Mammary epithelial cell (primary cell): ENCODE results near the gene RECK.

Experiments used
- CTCF ChIP-seq, 2 donors: IDR thresholded peaks in 1 of 2; conservative IDR thresholded peaks in 1 of 2; 2 replicates each; pipeline ENCODE4 v1.5.1; 2011 to 2012; ENCODE audit warnings: inconsistent platforms in 2 of 2, low read length in 2 of 2, mild to moderate bottlenecking in 2 of 2, control low read depth in 1 of 2, low read depth in 1 of 2; ENCODE audit not compliant: insufficient read depth in 1 of 2; ENCODE audit errors: extremely low read depth in 1 of 2
- EZH2 ChIP-seq: IDR thresholded peaks from 2 replicates; pipeline ENCODE4 v1.6.1; 2012; ENCODE audit warnings: low read length, inconsistent platforms, borderline replicate concordance

GRCh38 chr9:36149197-36149596 lies 112.5 kb downstream of the RECK start:
- TF ChIP-seq CTCF (conservative IDR thresholded peaks at IDR 0.05 in 1 of 2, IDR thresholded peaks at IDR 0.05 in 1 of 2; ENCODE audit: extremely low read depth in 1 of 2, insufficient read depth in 1 of 2, low read depth in 1 of 2, low read length in 2 of 2) (no peak), EZH2 (no peak)
